GM12872 (cell line): ENCODE measurements around the gene HFM1.

Experiments used
- TF ChIP-seq, protein P1 (sequence below): IDR thresholded peaks from 3 replicates; pipeline ENCODE4 v1.5.1; 2011; ENCODE audit warnings: low read depth, mild to moderate bottlenecking, low read length, moderate library complexity; ENCODE audit not compliant: insufficient read depth

Gene HFM1

DNA sequence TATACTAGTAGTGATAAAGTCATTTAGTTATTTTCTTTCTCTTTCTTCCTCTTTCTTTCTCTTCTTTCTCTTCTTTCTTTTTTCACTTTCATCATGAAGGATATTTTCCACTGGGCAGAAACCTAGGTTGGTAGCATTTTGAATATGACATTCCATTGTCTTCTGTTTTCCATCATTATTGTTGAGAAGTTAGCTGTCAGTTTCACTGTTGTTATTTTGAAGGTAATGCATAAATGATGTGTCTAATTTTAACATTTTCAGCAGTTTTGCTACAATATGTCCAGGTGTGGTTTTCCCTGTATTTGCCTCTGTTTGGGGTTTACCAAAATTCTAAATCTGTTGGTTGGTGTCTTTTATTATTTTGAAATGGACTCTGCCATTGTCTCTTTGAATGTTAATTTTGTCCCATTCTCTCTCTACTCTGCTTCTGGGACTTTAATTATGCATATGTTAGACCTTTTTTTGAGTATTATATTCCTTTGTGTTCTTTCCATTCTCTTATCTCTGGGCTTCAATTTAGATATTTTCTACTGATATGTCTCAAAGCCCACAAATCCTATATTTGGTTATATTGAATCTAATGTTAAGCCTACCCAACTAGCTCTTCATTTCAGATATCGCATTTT lies 96.7 kb downstream of the HFM1 start:
- TF ChIP-seq, protein P1, sequence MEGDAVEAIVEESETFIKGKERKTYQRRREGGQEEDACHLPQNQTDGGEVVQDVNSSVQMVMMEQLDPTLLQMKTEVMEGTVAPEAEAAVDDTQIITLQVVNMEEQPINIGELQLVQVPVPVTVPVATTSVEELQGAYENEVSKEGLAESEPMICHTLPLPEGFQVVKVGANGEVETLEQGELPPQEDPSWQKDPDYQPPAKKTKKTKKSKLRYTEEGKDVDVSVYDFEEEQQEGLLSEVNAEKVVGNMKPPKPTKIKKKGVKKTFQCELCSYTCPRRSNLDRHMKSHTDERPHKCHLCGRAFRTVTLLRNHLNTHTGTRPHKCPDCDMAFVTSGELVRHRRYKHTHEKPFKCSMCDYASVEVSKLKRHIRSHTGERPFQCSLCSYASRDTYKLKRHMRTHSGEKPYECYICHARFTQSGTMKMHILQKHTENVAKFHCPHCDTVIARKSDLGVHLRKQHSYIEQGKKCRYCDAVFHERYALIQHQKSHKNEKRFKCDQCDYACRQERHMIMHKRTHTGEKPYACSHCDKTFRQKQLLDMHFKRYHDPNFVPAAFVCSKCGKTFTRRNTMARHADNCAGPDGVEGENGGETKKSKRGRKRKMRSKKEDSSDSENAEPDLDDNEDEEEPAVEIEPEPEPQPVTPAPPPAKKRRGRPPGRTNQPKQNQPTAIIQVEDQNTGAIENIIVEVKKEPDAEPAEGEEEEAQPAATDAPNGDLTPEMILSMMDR: no peak

DNA sequence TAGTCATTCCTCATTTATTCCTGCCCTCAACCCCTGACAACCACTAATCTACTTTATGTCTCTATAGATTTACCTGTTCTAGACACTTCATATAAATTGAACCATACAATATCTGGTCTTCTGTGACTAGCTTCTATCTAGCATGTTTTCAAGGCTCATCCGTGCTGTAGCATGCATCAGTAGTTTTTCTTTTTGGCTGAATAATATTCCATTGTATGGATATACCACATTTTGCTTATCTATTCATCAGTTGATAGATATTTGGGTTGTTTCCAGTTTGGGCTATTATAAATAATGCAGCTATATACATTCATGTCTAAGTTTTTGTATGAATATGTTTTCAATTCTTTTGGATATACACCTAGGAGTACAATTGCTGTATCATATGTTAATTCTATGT lies 101.5 kb downstream of the HFM1 start:
- TF ChIP-seq, protein P1: no peak

DNA sequence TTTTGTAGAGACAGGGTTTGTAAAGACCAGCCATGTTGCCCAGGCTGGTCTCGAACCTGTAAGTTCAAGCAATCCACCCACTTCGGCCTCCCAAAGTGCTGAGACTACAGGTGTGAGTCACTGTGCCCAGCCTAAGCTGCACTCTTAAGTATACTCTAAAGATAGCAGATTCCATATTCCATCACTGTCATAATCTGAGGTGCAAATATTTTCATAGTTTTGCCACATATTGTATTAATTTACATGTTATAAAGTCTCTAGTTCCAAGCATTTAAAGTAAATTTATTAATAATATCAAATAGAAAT lies 121.3 kb downstream of the HFM1 start:
- TF ChIP-seq, protein P1: no peak

DNA sequence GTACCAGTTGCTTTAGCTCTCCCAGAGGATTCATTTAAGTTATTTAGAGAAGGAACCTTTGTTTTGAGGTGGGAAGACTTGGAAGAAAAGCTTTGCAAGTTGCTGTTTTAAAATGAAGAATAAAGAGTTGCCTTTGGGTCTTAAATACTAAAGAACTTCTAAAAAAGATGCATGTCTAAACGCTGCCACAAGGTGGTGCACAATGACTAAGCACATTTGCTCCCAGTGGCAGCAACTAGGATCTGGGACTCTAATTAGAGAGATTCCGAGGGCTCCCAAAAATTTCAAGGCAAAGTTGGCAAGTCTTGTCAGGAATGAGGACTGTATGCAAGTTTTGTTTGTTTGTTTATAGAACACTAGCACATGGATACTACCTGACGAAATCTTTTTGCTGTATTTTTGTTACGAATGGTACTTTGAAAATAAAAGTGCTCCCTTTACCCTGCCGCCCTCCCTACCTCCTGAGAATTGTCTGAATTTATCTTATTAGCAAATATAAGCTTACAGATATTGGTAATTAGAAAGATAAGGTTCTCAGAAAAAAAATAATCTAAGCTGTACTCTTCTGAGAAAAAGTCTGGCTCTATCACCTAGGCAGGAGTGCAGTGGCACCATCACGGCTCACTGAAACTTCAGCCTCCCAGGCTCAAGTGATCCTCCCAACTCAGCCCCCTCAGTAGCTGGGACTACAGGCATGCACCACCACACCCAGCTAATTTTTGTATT lies 121.8 kb downstream of the HFM1 start:
- TF ChIP-seq, protein P1: peak; percentile 78

DNA sequence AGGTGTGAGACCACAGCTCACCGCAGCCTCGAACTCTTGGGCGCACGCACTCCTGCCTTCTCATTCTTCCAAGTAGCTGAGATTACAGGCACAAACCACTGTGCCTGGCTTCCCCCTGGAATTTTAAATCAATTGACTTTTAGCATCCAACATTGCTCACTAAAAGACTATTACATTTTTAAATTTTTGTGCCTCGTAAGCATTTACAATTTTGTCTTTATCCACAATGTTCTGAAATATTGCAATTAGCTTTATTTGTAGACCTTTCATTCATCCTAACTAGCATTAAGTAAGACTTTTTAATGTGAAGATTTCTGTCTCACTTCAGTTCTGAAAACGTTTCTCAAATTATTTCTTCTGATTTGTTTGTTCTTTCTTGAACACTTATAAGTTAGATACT lies 122.9 kb downstream of the HFM1 start:
- TF ChIP-seq, protein P1: no peak

DNA sequence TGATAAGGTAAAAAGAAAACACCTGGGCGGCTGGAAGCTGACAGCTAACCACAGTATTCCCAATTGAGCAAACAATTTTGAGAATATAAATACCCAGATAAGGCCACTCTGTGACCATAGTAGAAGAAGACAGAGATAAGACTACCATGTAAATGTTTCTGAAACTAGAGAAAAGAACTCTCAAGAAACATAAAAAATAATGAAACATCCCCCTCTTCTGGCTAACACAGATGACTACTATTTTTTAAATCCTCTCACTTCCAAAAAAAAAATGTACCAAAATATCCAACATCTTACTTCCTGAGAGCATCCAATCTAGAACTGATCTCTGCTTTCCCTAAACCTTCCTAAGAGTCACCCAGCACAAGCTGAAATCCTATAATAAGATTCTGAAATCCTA lies 125.9 kb downstream of the HFM1 start:
- TF ChIP-seq, protein P1: peak; percentile 8; the same call in 1 of the 3 replicates

DNA sequence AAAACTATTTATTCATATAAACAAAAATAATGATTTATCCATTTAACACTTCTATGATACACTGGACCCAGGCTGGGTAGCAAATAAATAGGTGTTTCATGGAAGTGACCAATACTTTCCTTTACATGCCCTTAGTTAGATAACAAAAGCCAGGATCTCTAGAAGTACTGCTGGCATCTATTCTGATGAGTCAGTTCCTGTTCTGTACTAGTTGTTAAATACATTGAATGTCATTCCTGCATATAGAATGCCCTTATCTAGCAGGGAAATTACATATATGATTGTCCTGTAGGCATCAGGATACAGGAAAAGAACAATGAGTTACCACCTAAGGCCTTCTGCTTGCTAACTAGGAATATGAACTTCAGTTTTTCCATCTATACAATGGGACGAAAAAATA lies 130.8 kb downstream of the HFM1 start:
- TF ChIP-seq, protein P1: no peak

- TF ChIP-seq, protein P1: no peak
Observed at GRCh38 chr1:91261655-91262054, 143.0 kb downstream of the HFM1 start.
